ENCODE results near the gene TMEM164.
A peak's percentile ranks its signal among the peaks of the same experiment; 100 is the strongest.

The TMEM164 gene

DNA sequence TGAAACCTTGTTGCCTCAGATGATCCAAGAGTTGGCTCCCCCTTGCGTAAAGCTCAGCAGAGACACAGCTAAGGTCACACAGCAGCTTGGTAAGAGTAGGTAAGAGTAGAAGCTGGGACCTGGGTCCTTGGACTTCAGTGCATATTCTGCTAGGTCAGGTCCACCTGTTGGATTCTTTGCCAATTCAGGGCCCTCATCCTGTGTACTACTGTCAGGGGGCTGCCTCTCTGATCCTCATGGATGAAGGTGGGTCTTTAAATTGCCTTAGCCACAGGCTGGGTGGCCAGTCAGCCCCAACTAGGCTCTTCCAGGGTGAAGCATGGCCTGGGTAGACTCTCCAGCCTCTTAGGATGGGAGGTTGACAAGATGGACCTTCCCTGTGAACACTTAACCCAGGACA lies 159.2 kb downstream of the TMEM164 start:
- DNase-seq (ENCODE audit: low read depth in 2 of 2, low spot score in 1 of 2): no peak

DNA sequence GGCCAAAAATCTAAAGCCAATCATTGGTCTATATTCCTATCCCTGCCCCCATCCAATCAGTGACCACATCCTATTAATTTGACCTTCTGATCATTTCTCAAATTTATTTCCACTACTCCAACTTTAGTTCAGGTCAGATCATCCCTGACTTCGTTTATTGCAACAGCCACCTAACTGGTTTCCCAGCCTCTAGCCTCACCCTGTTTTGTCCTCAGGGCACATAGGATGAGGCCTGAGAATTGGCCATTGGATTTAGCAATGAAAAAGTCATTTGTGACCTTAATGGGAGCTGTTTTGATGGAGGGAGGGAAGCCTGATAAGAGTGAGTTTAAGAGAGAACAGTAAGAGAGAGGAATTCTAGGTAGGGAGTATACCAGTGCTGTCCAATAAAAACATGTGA lies 160.0 kb downstream of the TMEM164 start:
- DNase-seq (ENCODE audit: low read depth in 2 of 2, low spot score in 1 of 2): no peak

- no peak for DNase-seq (ENCODE audit: low read depth in 2 of 2, low spot score in 1 of 2)
Measured at GRCh38 chrX:110163488-110163887, 160.6 kb downstream of the TMEM164 start.

- DNase-seq (ENCODE audit: low read depth in 2 of 2, low spot score in 1 of 2): peak in 1 of 2 donors; percentile 17
Measured at GRCh38 chrX:110167952-110168451, 165.1 kb downstream of the TMEM164 start.

GRCh38 chrX:110168585-110168984 lies 165.7 kb downstream of the TMEM164 start:
- no peak for DNase-seq (ENCODE audit: low read depth in 2 of 2, low spot score in 1 of 2)

GRCh38 chrX:110170029-110170428 lies 167.1 kb downstream of the TMEM164 start:
- no peak for DNase-seq (ENCODE audit: low read depth in 2 of 2, low spot score in 1 of 2)

DNA sequence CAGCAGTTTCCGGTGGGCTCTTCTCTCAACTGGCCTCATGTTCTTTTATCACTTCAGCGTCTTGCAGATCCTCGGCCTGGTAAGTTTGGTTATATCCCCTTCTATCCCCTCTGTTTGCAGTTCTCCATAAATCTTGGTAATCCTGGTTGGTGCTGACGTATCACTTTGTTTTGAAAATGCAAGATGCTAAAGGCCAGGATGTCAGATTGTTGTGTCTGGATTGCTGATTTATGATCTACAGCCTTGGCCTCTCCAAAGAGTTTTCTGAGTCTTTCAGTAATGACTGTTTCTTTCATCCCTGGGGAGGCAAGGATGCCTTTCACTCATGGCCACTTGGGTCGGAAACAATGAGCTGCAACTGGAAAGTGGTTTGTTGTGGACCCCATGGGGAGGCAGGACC lies 168.5 kb downstream of the TMEM164 start:
- no peak for DNase-seq (ENCODE audit: low read depth in 2 of 2, low spot score in 1 of 2)

DNA sequence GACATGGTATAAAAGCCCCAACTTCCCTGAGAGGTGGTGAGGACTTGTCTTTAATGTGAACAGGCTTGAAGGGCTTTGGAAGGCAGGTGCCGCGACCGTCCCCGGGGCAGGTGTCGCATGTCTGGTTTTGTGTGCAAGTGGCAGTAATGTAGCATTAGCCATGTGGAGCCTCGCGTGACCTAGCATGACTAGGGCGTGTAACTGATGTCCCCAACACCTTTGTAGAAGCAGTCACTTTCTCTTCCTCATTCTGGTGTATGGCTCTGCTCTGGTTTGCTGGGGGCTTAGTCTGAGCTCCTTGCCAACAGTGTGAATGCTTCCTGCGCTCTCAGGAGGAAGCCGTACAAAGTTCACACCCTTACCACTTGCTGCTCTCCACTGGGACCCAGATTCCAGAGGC lies 169.3 kb downstream of the TMEM164 start:
- DNase-seq (ENCODE audit: low read depth in 2 of 2, low spot score in 1 of 2): no peak

DNA sequence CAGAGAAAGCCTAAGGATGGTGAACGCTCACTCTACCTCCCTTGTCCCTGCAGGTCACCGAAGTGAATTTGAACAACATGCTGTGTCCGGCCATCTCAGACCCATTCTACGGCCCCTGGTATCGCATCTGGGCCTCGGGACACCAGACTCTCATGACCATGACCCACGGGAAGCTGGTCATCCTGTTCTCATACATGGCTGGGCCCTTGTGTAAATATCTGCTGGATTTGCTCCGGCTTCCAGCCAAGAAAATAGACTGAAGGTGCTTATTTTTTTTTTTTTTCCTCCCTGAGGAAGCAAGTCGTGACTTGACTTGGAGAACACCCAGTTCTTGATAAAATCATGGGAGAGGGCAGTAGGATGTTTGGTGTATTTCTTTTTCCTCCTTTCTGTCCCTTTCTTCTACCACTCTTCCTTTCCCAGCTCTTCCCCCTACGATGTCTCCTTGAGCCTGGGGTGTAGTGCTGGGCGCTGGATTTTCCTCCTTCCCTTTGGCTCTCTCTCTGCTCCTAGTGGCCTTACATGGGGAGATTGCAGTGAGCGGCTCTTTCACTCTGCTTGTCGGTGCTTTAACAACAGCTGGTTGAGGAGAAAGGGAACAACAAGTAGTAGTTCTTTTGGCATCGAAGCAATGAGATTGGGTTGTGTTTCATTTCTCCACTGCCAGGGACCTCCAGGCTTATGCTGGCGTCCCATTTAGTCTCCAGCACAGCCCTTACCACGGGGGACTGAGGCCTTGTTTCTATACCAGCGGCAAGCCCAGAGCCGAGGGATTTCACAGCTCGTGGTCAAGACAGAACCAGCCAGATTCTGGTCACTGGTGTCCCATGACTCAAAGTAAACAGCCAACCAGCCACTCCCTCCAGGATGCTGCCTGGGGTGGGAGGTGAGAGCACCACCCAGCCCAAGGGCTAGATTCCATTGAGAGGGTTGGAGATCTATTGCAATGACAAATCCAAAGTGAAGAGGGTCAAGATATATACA lies 170.6 kb downstream of the TMEM164 start:
- no peak for DNase-seq (ENCODE audit: low read depth in 2 of 2, low spot score in 1 of 2)

DNA sequence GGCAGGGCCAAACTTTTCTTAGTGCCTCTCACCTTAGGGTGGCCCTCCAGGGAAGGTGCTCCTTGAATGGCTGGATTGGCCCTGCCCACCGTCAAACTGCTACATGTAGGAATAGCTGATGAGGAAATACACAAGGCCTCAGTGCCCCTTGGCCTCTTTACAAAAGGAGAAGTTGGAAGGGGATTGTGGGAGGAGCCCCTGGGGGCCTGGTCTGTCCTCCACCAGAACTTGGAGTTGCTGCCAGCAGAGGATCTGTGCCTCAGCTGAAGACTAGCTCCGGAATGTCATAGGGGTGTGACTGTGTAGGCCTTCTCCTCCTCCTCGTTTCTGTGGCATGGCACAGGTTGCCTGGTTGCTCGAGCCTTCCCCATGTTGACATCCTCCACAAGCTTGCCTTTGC lies 172.2 kb downstream of the TMEM164 start:
- no peak for DNase-seq (ENCODE audit: low read depth in 2 of 2, low spot score in 1 of 2)

DNA sequence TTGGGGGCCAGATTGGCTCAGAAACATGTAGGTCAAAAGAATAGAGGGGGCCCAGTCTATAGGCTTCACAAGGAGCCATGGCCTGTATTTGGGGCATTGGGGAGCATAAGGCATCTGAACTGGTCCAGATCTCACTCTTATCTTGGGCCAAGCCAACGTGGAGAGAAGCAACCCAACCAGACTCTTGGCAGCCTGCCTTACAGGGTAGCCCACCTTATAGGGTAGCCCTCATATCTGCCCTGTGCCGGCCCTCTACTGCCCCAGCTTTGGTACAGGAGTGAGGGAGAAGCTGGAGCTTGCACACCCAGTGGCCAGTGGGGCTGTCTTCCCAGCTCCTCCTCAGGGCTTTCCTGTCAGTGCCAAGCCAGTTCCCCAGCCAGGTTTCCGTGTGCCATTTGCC lies 172.8 kb downstream of the TMEM164 start:
- DNase-seq (ENCODE audit: low read depth in 2 of 2, low spot score in 1 of 2): no peak

DNA sequence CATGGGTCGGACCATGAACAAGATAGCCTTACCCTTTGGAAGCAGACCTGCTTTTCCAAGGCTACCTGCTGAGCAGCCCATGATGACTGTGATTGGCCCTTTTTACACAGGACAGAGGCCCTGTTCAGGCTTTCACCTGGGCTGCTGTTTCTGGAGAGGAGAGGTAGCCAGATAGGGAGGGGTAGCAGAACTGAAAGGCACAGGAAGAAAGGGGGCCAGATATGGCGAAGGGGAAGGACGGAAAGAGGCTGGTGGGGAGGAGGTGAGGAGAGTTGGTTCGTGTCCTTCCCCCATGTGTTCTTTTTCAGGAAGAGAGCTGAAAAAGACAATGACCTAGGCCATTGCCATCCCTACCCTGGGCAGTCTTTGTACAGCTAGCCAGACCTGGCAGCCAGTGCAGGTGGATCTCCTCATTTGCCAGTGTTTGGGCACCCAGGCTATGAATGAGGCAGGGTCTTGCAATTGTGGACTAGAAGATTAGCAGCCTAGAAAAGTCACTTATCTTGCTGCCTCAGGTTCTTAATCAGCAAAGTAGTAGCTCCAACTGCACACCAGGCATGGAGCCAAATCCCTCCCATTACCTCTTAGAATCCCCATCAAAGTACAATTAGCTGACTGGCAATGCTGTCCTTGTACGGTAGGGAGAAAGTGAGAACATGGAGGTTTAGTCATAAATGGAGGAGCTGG lies 175.4 kb downstream of the TMEM164 start:
- DNase-seq (ENCODE audit: low read depth in 2 of 2, low spot score in 1 of 2): no peak

- DNase-seq (ENCODE audit: low read depth in 2 of 2, low spot score in 1 of 2): no peak
Measured at GRCh38 chrX:110180176-110180927, 177.4 kb downstream of the TMEM164 start.

DNA sequence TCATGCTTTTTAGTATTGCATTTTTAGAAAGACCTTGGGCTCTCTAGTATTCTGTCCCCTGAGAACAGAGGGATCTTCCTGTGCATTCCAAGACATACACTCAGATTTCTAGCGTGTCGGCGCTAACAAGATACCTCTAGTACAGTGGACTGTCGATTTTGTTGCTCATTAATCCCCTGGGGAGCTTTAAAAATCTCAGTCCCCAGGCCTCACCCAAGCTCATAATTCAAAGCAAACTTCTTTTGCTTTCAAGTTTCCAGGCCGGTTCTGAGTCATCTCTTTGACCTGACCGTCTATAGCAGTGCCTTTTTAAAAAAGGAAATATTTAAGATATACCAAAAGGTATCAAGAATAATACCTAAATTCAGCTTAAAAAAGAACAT lies 178.0 kb downstream of the TMEM164 start:
- DNase-seq (ENCODE audit: low read depth in 2 of 2, low spot score in 1 of 2): no peak

DNA sequence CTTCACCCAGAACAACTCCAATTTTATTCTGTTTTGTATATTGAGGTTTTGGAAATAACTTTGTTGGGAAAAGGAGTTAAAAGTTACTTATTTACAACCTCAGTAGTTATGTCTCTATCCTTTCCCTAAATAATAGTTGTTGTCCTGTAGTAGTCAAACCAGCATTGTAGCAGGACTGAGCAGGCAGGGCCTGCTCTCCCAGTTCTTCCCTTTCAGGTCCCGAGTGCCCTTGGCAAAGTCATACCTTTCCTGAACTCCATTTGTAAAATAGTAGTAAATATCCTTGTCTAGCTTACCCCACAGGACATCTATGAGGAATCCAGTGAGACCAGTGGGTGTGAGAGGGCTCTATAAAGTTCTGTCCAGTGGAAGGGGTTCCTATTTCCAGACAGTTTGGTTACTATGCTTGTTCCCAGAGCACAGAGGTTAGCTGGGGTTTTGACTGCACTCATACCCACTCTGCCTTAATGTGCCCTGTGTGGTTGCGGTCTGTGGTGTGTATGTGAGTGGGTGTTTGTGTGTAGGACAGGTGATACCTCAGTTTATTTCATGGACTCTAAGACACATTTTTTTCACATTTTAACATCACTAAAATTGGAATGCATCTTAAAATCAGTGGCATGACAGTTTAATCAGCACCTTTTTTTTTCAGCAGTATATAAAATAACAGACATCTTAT lies 178.7 kb downstream of the TMEM164 start:
- no peak for DNase-seq (ENCODE audit: low read depth in 2 of 2, low spot score in 1 of 2)

- DNase-seq (ENCODE audit: low read depth in 2 of 2, low spot score in 1 of 2): no peak
Measured at GRCh38 chrX:110182362-110182761, 179.4 kb downstream of the TMEM164 start.

- no peak for DNase-seq (ENCODE audit: low read depth in 2 of 2, low spot score in 1 of 2)
Measured at GRCh38 chrX:110182865-110183264, 180.0 kb downstream of the TMEM164 start.

- no peak for DNase-seq (ENCODE audit: low read depth in 2 of 2, low spot score in 1 of 2)
Measured at GRCh38 chrX:110183314-110183713, 180.4 kb downstream of the TMEM164 start.

DNA sequence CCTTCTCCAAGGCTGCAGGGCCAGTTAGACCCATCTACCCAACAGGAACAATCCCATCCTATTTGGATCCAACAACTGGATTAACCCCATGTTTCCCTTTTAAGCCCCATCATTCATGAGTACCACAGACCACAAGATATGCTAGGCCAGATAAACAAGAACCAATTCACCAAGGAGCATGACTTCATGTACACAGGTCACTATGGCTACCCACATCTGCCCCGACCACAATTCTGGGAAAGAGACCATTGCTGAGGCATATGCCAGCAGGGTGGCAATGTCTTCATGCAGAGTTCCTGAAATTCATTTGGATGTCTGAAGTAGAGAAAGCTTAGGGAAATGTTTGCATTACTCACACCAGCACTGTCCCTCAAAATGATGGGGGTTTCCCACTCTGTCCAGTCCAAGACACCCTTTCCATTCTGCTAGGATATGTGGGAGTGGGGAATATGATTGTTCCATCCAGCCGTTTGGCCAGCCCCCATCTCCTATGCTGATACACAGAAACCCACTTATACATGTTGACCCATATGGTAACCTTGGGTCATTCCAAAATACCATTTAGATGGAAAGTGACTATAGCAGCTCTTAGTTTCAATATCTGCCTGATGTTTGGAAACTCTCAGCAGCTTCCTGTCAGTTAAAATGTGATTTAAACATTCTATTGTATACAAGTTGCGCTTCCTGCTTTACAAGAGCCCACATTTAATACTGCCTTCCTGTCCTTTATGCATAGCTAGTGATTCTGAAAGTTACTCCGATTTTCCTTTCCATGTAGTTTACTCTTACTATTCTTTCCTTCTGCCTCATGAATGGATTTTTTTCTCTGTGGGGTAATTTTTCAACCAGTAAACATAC lies 186.0 kb downstream of the TMEM164 start:
- no peak for DNase-seq (ENCODE audit: low read depth in 2 of 2, low spot score in 1 of 2)

DNA sequence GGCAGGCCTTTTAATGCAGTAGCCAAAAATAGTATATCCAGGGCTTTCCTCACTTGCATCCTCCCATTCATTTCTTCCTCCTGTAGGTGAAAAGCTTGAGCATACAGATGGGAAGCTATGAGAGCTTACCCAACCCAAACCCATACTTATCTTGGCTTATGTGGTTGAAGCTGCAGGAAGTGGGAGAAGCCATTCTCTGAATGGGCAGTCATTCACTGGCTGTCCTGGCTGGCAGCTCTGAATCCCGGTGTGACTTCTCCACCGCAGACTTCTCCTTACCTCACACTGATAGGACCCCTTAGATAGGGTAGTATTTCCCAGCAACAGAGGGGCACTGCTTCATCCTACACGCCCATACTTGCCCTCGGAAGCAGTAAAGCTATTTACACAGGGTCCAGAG lies 189.6 kb downstream of the TMEM164 start:
- no peak for DNase-seq (ENCODE audit: low read depth in 2 of 2, low spot score in 1 of 2)

Measured in stimulated activated CD8-positive, alpha-beta memory T cell treated with anti-CD3 and anti-CD28 coated beads, Interleukin-4, amount 100 ng/mL, for 4 hours (primary cell).